ENCODE results near the gene CDC42EP2.

- TF ChIP-seq, protein P1, sequence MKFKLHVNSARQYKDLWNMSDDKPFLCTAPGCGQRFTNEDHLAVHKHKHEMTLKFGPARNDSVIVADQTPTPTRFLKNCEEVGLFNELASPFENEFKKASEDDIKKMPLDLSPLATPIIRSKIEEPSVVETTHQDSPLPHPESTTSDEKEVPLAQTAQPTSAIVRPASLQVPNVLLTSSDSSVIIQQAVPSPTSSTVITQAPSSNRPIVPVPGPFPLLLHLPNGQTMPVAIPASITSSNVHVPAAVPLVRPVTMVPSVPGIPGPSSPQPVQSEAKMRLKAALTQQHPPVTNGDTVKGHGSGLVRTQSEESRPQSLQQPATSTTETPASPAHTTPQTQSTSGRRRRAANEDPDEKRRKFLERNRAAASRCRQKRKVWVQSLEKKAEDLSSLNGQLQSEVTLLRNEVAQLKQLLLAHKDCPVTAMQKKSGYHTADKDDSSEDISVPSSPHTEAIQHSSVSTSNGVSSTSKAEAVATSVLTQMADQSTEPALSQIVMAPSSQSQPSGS (IDR thresholded peaks at IDR 0.05; ENCODE audit: low read length), result no peak
- TF ChIP-seq CTCF (IDR thresholded peaks at IDR 0.05 in 2 of 3, conservative IDR thresholded peaks at IDR 0.05 in 1 of 3; ENCODE audit: control insufficient read depth in 2 of 3, extremely low read depth in 1 of 3, insufficient read depth in 1 of 3, low read depth in 3 of 3, low read length in 3 of 3), result no peak
- no peak for TF ChIP-seq ELK1 (IDR thresholded peaks at IDR 0.05; ENCODE audit: low read depth, low read length)
- TF ChIP-seq KAT2A (conservative IDR thresholded peaks at IDR 0.05; ENCODE audit: control insufficient read depth, low read depth, low read length), result no peak
- TF ChIP-seq ZBTB33 (IDR thresholded peaks at IDR 0.05), result no peak
These were observed at the start of gene CDC42EP2 for GRCh38 chr11:65314501-65315203.

All from GM12878 (cell line).